Measurements from ENCODE around the gene ZNF782.

- TF ChIP-seq EP300 (IDR thresholded peaks at IDR 0.05; ENCODE audit: borderline replicate concordance in 1 of 2, low read depth in 1 of 2, low read length in 1 of 2) (no peak), FOSL2 (IDR thresholded peaks at IDR 0.05; ENCODE audit: borderline replicate concordance, low read depth) (no peak), TEAD4 (IDR thresholded peaks at IDR 0.05; ENCODE audit: borderline replicate concordance, insufficient read depth) (no peak), MXI1 (IDR thresholded peaks at IDR 0.05; ENCODE audit: low read depth, low read length) (no peak), TAF1 (IDR thresholded peaks at IDR 0.05; ENCODE audit: borderline replicate concordance, low read depth, low read length) (no peak), CTCF (IDR thresholded peaks at IDR 0.05) (no peak), POLR2AphosphoS5 (IDR thresholded peaks at IDR 0.05; ENCODE audit: low read depth, low read length) (no peak), CHD2 (IDR thresholded peaks at IDR 0.05; ENCODE audit: low read length, partially characterized antibody) (no peak), YY1 (IDR thresholded peaks at IDR 0.05; ENCODE audit: low read depth) (no peak)
- TF ChIP-seq, protein P1, sequence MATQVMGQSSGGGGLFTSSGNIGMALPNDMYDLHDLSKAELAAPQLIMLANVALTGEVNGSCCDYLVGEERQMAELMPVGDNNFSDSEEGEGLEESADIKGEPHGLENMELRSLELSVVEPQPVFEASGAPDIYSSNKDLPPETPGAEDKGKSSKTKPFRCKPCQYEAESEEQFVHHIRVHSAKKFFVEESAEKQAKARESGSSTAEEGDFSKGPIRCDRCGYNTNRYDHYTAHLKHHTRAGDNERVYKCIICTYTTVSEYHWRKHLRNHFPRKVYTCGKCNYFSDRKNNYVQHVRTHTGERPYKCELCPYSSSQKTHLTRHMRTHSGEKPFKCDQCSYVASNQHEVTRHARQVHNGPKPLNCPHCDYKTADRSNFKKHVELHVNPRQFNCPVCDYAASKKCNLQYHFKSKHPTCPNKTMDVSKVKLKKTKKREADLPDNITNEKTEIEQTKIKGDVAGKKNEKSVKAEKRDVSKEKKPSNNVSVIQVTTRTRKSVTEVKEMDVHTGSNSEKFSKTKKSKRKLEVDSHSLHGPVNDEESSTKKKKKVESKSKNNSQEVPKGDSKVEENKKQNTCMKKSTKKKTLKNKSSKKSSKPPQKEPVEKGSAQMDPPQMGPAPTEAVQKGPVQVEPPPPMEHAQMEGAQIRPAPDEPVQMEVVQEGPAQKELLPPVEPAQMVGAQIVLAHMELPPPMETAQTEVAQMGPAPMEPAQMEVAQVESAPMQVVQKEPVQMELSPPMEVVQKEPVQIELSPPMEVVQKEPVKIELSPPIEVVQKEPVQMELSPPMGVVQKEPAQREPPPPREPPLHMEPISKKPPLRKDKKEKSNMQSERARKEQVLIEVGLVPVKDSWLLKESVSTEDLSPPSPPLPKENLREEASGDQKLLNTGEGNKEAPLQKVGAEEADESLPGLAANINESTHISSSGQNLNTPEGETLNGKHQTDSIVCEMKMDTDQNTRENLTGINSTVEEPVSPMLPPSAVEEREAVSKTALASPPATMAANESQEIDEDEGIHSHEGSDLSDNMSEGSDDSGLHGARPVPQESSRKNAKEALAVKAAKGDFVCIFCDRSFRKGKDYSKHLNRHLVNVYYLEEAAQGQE (IDR thresholded peaks at IDR 0.05; ENCODE audit: low read depth, low read length) = no peak
- TF ChIP-seq, protein P2, sequence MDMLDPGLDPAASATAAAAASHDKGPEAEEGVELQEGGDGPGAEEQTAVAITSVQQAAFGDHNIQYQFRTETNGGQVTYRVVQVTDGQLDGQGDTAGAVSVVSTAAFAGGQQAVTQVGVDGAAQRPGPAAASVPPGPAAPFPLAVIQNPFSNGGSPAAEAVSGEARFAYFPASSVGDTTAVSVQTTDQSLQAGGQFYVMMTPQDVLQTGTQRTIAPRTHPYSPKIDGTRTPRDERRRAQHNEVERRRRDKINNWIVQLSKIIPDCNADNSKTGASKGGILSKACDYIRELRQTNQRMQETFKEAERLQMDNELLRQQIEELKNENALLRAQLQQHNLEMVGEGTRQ (IDR thresholded peaks at IDR 0.05; ENCODE audit: borderline replicate concordance, low read depth, low read length) = no peak
These were observed 70.3 kb downstream of the ZNF782 start for GRCh38 chr9:96784021-96784420.
